HG02884 (cell line): Measurements from ENCODE around the gene NCAM1.

ENCODE experiments used
- ATAC-seq: cut with Tn5 transposase; IDR thresholded peaks from one replicate; pipeline ENCODE4 v1.9.1; 2021; ENCODE audit warnings: mild to moderate bottlenecking, moderate library complexity; ENCODE audit not compliant: unreplicated experiment

The NCAM1 gene

GRCh38 chr11:112968941-112969713 lies 7.9 kb downstream of the NCAM1 start:
- no peak for ATAC-seq

- no peak for ATAC-seq
Measured at GRCh38 chr11:112971195-112971594, 10.0 kb downstream of the NCAM1 start.

GRCh38 chr11:112971827-112972226 lies 10.6 kb downstream of the NCAM1 start:
- ATAC-seq: no peak

- ATAC-seq: no peak
Measured at GRCh38 chr11:112972399-112973145, 11.4 kb downstream of the NCAM1 start.

- ATAC-seq: no peak
Measured at GRCh38 chr11:112975051-112975450, 13.8 kb downstream of the NCAM1 start.

- ATAC-seq: no peak
Measured at GRCh38 chr11:112975493-112975892, 14.3 kb downstream of the NCAM1 start.

GRCh38 chr11:112977755-112978154 lies 16.5 kb downstream of the NCAM1 start:
- ATAC-seq: no peak

GRCh38 chr11:112983887-112984286 lies 22.7 kb downstream of the NCAM1 start:
- ATAC-seq: no peak

GRCh38 chr11:112989198-112989597 lies 28.0 kb downstream of the NCAM1 start:
- ATAC-seq: no peak

GRCh38 chr11:112993808-112994207 lies 32.6 kb downstream of the NCAM1 start:
- ATAC-seq: no peak

- ATAC-seq: no peak
Measured at GRCh38 chr11:112995423-112996090, 34.3 kb downstream of the NCAM1 start.

GRCh38 chr11:112996994-112997393 lies 35.8 kb downstream of the NCAM1 start:
- ATAC-seq: no peak

GRCh38 chr11:112997857-112998466 lies 36.7 kb downstream of the NCAM1 start:
- ATAC-seq: no peak

- ATAC-seq: no peak
Measured at GRCh38 chr11:112999520-112999919, 38.3 kb downstream of the NCAM1 start.

- no peak for ATAC-seq
Measured at GRCh38 chr11:113001709-113002108, 40.5 kb downstream of the NCAM1 start.

GRCh38 chr11:113006896-113007445 lies 45.8 kb downstream of the NCAM1 start:
- no peak for ATAC-seq

GRCh38 chr11:113014262-113015097 lies 53.3 kb downstream of the NCAM1 start:
- no peak for ATAC-seq

GRCh38 chr11:113015098-113015455 lies 53.9 kb downstream of the NCAM1 start:
- ATAC-seq: no peak

GRCh38 chr11:113016905-113017304 lies 55.7 kb downstream of the NCAM1 start:
- no peak for ATAC-seq

GRCh38 chr11:113018913-113019312 lies 57.7 kb downstream of the NCAM1 start:
- ATAC-seq: no peak
